GM19099 (cell line): ENCODE measurements around the gene TESK2.

ENCODE experiments used
- POLR2A ChIP-seq: IDR thresholded peaks from 3 replicates; pipeline ENCODE4 v1.6.1; 2011; ENCODE audit warnings: low read depth; ENCODE audit not compliant: insufficient read length; ENCODE audit errors: extremely low read depth

TESK2 gene

DNA sequence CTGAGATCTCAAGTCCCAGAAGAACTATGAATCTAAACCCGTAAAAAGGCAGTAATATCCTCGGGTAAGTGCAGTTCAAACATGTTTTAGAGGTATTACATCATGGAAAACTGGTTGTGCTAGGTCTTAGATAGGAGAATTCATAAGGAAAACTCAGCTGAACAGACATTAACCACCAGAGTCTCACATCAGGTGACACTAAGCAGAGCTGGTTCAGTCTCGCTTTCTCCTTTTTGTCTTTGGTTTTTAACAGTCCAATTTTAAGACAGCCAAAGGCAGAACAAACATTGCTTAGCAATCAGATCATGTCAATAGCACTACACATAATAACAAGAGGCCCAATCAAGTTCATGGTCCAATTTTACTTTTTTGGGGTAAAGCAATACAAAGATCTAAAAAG, 87.7 kb downstream of the TESK2 start:
- no peak for TF ChIP-seq POLR2A

DNA sequence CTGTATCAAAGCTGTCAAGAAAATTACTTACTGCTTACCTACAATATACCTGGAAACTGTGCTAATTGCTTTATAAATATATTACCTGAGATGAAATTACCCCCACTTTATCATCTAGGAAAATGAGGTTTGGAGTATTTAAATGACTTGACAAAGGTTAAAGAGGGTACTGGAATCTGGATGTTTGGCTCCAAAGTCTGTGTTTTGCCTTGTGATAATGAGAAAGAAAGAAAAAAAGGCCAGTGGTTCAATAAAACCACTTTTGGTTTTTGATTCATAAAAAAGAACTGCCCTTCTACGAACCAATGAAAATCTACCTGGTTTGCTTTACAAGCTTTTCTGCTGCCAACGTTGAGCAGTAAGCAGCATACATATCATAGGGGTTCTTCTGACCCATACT, 89.4 kb downstream of the TESK2 start:
- TF ChIP-seq POLR2A = no peak

DNA sequence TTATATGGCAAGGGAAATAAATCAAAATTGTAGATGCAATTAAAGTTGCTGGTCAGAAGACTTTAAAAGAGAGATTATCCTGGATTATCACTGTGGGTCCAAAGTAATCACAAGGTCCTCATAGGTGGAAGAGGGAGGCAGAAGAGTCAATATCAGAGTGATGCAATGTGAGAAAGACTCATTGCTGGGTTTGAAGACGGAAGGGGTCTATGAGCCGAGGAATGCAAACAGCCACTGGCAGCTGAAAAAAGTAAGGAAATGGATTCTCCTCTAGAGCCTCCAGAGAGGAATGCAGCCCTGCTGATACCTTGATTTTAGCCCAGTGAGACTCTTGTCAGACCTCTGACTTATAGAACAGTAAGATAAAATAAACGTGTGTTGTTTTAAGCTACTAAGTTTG, 90.9 kb downstream of the TESK2 start:
- TF ChIP-seq POLR2A = no peak

- no peak for TF ChIP-seq POLR2A
Measured at GRCh38 chr1:45397285-45397684, 93.7 kb downstream of the TESK2 start.

DNA sequence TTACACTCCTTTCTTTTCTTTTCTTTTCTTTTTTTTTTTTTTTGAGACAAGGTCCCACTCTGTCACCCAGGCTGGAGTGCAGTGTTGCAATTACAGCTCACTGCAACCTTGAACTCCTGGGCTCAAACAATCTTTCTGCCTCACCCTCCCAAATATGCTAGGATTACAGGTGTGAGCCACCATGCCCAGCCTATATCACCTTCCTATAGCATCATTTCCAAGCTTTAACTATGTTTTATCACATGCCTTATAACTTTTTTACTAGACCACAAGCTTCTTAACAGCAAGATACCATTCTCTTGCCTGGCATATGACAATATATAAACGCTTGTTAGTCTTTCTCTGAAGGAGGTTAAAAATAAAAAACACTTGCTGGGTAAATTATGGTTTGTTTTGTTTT, 95.4 kb downstream of the TESK2 start:
- TF ChIP-seq POLR2A = no peak

DNA sequence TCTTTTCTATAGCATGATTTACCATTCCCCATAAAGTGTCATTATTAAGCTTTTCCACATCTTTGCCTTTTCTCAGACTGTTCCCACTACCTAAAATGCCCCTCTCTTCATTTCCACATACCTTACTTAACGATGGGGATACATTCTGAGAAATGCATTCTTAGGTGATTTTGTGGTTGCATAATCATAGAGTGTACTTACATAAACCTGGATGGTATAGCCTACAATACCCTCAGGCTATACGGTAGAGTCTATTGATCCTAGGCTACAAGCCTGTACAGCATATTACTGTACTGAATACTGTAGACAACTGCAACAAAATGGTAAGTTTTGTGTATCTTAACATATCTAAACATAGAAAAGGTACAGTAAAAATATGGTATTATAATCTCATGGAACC, 95.9 kb downstream of the TESK2 start:
- TF ChIP-seq POLR2A = no peak

DNA sequence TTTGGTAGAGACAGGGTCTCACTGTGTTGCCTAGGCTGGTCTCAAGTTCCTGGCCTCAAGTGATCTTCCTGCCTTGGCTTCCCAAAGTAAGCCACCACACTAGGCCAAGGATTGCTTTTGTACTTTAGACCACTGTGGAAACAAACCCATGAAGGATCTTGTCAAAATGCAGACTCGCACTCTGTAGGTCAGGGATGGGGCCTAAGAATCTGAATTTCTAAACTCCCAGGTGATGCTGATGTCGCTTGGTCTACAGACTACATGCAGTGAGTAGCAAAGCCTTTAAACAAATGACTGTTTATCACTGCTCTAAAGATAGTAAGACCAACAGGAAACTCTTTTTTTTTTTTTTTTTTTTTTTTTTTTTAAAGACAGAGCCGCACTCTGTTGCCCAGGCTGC, 96.6 kb downstream of the TESK2 start:
- TF ChIP-seq POLR2A = no peak

GRCh38 chr1:45393718-45394302, 97.2 kb downstream of the TESK2 start:
- no peak for TF ChIP-seq POLR2A

DNA sequence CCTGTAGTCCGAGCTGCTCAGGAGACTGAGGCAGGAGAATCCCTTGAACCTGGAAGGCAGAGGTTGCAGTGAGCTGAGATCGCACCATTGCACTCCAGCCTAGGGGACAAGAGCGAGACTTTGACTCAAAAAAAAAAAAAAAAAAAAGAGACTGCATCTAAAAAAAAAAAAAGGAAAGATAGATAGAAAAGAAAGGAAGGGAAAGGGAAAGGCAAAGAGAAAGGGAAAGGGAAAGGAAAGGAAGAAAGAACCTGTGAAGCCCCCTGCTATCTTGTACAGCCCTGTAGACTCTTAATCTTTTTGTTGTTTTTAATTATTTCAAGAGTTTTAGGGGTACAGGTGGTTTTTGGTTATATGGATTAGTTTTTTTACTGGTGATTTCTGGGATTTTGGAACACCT, 104.7 kb downstream of the TESK2 start:
- no peak for TF ChIP-seq POLR2A

- no peak for TF ChIP-seq POLR2A
Measured at GRCh38 chr1:45385302-45385701, 105.7 kb downstream of the TESK2 start.

- TF ChIP-seq POLR2A = no peak
Measured at GRCh38 chr1:45383191-45383590, 107.8 kb downstream of the TESK2 start.

GRCh38 chr1:45381243-45381642, 109.7 kb downstream of the TESK2 start:
- no peak for TF ChIP-seq POLR2A

- no peak for TF ChIP-seq POLR2A
Measured at GRCh38 chr1:45380730-45381129, 110.2 kb downstream of the TESK2 start.

- TF ChIP-seq POLR2A = no peak
Measured at GRCh38 chr1:45380125-45380524, 110.8 kb downstream of the TESK2 start.

GRCh38 chr1:45379524-45379923, 111.4 kb downstream of the TESK2 start:
- TF ChIP-seq POLR2A = no peak

DNA sequence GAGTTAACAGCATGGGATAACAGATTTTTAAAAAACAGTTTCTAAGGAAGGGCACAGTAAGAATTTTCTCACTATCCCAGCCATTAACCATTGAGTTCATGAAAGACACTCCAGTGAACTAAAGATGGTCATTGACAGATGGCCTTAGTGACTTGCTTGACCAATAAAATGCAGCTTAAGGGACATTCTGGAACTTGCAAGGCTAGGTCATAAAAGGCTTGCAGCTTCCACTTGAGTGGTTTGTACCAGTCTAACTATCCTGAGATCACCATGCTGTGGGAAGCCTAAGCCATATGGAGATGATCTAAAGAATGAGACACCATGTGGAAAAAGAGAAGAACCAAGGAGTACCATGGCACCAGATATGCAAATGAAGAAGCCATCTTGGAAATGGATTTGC, 112.8 kb downstream of the TESK2 start:
- no peak for TF ChIP-seq POLR2A
